HG03457 (cell line): ENCODE measurements around the gene PSMC1.
"Not testable (repeated sequence)": the region's sequence is repeated elsewhere in the genome, so short reads cannot be mapped to it uniquely, and the experiment has no call there.

Experiments used
- ATAC-seq: cut with Tn5 transposase; IDR thresholded peaks from one replicate; pipeline ENCODE4 v1.9.1; 2021; ENCODE audit warnings: moderate number of reproducible peaks; ENCODE audit not compliant: unreplicated experiment

Gene PSMC1

GRCh38 chr14:90256354-90257131 is at the start of gene PSMC1:
TSS of gene PSMC1 (plus strand) at chr14:90256553. CDS start at chr14:90256598, 45 bp downstream.
- peak; percentile 89 for ATAC-seq

- no peak for ATAC-seq
These were observed 43.1 kb upstream of the PSMC1 start for GRCh38 chr14:90213099-90213748.

- ATAC-seq, result no peak
These were observed 27.9 kb upstream of the PSMC1 start for GRCh38 chr14:90228478-90228877.

GRCh38 chr14:90229942-90230341 is 26.4 kb upstream of the PSMC1 start:
- not testable (repeated sequence) for ATAC-seq

GRCh38 chr14:90235179-90235976 is 21.0 kb upstream of the PSMC1 start:
- ATAC-seq, result no peak

- no peak for ATAC-seq
These were observed 17.2 kb upstream of the PSMC1 start for GRCh38 chr14:90239139-90239538.

- ATAC-seq, result no peak
These were observed 13.9 kb upstream of the PSMC1 start for GRCh38 chr14:90242444-90242843.

GRCh38 chr14:90246936-90247335 is 9.4 kb upstream of the PSMC1 start:
- ATAC-seq, result no peak

- ATAC-seq, result not testable (repeated sequence)
These were observed 8.9 kb upstream of the PSMC1 start for GRCh38 chr14:90247441-90247840.

- ATAC-seq, result no peak
These were observed 7.8 kb upstream of the PSMC1 start for GRCh38 chr14:90248594-90248993.

GRCh38 chr14:90253826-90254225 is 2.5 kb upstream of the PSMC1 start:
- ATAC-seq, result no peak

- no peak for ATAC-seq
These were observed 482 bp upstream of the PSMC1 start for GRCh38 chr14:90255871-90256270.

GRCh38 chr14:90263748-90264449 is 7.5 kb downstream of the PSMC1 start:
- peak; percentile 84 for ATAC-seq

GRCh38 chr14:90266441-90267154 is 10.2 kb downstream of the PSMC1 start:
- no peak for ATAC-seq

GRCh38 chr14:90268420-90268819 is 12.1 kb downstream of the PSMC1 start:
- ATAC-seq, result no peak

GRCh38 chr14:90272523-90272922 is 16.2 kb downstream of the PSMC1 start:
- ATAC-seq, result no peak

GRCh38 chr14:90273532-90273931 is 17.2 kb downstream of the PSMC1 start:
- no peak for ATAC-seq

- ATAC-seq, result no peak
These were observed 17.7 kb downstream of the PSMC1 start for GRCh38 chr14:90274019-90274418.

GRCh38 chr14:90274808-90275457 is 18.6 kb downstream of the PSMC1 start:
- no peak for ATAC-seq

GRCh38 chr14:90275458-90275814 is 19.1 kb downstream of the PSMC1 start:
- no peak for ATAC-seq
